ENCODE measurements around the gene ANKH.

ANKH gene

DNA sequence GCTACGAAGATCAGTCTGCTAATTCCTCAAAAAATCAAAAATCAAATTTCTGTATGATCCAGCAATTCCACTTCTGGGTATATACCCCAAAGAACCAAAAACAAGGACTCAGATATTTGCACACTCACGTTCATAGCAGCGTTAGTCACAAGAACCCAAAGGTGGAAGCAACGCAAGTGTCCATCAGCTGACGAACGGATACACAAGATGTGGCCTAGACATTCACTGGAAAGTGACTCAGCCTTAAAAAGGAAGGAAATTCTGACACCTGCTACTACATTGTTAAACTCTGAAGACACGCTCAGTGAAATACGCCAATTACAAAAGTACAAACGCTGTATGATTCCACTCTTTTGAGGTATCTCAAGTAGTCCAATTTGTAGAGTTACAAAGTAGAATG is 113.7 kb downstream of the ANKH start:
- DNase-seq: no peak

DNA sequence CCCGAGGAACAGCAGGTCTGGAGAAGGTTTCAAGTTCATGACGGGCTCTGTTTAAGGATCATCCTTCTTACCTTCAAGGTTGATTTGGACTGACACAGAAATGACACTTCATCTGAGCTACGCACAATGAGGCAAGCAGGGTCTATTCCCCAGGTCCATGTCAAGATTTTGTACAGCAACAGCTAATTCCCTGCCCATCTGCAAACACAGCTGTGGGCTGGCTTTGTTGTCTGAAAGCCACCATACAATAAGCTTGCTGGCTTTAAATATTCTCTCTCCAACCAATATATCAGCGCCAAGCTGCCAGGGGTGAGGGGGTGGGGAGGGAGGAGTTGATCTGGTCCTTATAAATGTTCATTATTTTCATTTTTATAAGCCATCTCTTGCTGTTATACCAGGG is 115.1 kb downstream of the ANKH start:
- DNase-seq: peak; percentile 19

DNA sequence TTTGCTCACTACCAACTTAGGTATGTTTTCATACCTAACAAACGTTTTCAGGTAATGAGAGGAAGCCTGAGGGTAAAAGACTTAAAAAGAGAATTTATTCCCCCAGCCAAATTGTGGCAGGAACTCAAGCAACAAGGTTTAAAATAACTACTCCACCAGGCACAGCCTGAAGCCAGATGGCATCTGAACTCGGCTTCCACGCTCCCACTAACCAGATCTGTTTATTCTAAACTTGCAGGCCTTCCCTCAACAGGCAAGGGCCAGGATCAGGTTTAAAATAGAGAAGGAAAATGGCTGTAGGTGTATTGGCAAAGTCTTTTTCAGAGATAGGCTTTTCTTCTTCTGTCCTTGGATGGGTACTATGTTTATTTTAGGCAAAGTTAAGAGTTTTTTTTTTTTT is 117.6 kb downstream of the ANKH start:
- no peak for DNase-seq

DNA sequence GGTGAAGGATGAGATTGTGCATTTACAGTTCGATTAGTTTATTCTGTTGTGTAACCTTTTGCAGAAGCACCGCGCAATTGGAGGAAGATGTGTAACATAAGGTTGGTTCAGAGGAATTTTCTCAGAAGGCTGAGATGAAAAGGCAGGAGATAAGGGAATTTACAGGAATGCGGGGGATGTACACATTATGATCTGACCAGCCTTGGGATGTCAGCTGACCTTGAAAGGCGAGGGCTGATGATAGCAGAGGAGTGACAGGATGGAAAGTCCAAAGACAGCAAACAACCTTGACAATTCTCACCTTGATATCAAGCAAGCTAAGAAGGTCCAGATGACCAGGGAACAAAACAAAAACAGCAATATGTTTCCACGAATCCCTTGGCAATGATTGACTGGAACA is 118.3 kb downstream of the ANKH start:
- no peak for DNase-seq

DNA sequence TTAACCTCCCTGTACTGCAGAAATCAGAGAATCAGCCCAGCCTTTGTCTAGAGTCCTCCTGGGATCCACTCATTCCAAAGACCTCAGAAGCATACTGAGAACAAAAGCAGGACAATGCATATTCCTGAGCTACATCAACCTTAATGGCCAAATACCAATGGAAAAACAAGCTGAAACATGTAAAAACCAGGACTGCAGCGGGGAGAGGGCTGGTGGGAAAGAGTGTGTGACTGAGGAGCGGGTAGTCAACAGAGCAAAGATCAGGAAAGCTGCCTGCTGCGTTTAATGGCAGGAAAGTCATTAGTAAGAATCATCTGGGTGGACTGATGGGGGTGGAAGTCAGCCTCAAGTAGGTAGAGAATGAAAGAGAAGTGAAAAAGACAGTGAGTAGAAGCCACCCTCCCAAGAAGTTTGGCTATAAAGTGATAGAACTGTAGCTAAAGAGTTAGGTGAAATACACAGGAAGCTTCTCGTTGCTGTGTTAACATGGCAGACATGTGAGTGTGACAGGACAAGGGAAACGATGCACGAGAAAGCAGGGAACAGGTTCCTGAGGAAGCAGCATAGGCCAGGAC is 119.0 kb downstream of the ANKH start:
- DNase-seq: no peak

DNA sequence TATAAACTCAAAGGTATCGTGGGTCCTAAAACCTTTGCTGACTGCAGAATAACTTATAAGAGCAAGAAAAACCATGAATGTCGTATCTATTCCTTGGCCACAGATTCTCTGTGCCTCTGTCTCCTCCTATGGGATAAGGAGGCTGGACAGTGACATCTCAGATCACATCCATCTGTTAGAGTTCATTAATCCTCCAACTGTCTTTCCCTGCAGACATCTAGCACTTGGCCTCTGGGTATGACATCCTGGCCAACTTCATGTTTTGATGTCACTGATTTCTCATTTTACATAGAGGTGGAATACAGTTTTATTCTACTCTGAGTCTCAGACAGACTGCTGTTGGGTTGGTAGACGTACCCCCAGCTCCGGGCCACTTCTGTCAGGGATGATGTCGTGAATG is 120.9 kb downstream of the ANKH start:
- DNase-seq: no peak

DNA sequence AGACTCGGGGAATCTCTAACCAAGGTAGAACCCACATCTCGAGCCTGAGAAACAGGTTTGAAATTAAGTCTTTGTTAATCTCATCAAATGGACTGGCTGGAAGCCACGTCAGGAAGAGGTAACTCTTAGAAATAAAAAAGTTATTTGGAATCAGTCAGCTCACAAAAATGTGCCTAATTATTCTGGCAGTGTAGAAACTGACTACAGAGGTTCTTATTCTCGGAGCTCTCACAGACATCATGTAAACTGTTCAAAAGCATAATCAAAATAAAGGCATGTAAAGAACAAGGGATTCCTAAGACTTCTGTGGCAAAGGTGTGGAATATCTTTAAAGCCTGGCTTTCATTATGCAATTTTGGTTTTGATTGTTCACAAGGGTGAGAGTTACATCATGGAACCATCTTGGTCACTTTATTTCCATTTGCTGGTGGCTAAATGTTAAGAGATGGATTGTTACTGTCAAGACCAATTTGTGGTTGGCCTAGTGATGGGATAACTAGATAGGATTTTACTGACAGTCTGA is 121.9 kb downstream of the ANKH start:
- no peak for DNase-seq

DNA sequence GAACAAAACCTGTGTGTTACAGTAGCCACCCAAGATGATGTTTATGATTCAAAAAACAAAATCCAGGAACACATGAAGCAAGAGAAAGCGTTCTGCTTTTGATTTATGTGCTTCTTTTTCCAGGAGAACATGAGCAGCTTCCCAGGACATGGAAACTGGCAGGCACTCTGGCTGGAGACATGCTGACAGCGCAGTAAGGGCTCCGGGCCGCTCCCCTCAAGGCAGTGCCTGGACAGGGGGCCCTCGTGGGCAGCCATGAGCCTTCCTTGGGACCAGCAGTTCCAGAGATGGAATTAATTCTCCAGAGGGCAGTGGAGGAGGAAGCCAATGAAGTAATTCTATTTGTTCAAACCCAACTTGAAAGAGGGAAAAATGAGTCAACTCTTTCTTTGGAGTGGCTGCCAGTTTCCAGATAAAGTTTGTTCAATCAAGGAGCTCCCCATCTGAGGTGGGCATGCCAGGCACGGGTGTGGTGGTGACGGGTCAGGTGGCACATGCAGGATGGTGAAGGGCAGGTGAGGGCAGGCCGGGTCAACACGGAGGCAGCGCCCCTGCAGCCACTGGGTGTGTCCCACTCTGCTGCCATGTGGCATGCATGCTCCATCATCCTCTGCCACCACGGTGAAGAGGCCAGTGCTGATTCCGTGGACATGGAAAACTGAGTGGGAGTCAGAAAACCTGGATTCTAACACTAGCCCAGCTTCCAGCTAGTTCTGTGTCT is 123.2 kb downstream of the ANKH start:
- DNase-seq: no peak

DNA sequence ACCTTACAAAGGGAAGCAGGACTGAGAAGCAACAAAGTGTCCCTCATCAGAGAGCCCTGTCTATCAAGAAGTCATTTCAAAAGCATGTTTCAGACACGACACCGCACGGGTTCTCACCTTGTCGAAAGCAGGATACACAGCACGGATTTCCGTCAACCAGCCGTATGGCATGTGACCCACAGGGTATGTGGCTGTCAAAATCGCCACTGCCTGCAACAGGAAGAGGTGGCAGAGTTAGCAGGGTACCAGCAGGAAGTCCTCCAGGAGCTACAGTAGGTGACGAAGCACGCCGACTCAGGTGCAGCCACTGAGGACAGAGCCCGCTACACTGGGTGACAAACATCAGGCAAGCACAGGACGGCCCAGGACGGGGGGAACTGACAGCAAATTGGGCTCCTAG is 125.8 kb downstream of the ANKH start:
- DNase-seq: no peak

DNA sequence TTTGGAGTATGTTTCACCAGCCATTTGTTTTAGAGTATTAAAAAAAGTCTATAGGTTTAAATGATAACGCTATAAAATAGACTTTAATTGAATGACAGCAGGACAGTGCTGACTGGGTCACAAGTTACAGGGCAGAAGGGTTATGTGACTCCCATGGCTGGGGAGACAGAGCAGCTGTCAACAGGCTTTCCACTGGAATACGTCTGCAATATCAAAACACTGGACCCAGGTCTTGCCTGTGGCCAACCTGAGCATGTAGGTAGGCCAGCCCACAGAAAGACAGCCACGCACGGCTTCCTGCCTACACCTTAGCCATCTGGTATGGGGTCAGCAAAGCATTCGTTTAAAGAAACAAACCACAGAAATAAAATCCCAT is 126.4 kb downstream of the ANKH start:
- no peak for DNase-seq

DNA sequence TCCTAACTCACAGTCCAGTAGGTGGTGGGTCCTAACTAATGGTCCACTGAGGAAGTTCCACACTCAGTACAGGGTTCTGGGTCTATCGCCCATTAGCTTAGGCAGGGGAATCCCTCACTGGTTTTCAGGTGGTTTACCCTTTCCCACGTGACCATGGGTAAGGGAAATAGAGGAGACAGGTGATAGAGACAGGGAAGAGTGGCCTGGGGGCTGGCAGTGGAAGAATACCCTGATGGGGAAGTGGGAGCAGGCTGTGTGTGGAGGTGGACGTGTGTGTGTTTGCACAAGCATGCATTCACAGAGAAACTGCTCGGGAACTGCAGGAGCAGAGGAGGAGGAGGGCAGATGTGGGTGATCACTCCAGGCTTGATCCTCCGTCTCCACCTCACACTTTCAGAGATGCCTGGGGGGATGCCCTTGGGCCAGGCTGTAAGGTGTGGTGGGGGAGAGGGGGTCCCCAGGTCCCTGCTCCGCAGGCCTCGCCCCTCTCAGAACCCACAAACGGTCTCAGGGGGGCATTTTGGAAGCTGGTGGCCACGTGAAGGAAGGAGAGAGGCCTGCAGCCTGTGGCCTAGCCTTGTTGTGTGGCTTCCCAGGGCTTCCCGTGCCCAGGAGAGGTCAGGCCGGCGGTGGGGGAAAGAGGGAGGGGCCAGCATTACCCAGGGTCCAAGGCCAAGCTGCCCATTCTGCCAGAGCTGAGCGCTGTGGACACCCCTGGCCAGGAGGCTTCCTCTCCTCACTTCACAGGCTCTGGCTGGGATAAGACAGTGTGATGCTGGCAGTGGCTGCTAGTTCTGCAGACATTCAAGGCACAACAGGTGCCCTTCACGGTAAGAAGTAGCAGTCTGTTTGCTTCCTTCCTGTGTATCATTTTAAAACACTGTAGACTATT is 127.0 kb downstream of the ANKH start:
- DNase-seq: no peak

DNA sequence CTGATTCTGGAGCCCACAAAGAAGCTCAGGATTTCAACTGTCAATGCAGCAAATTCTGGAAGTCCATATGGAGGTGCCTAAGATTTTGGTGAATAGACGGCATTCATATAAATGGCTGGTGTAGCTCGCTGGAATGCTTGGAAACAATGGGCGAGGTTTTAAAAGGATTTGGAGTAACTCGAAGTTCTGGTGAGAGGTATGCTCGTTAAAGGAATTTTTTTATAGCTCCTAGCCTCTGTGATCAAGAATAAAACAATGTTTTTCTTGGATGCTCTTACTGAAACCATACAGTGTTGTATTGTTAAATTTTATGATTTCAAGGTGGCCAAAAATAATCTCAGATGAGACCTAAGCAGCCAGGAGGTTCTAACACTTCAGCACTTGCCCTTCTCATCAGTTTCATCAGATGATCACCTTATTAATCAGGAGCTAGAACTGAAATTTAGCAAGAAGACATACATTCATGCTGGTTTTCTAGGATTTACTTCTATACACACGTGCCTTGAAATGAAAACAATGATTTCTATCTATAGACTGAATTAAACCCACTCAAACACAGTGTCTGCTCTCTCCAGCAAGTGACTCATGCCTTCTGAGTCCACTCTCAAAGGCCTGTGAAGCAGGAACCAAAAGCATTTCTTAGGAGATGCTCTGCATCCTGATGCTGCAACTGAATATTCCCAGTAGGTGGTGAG is 127.8 kb downstream of the ANKH start:
- no peak for DNase-seq

DNA sequence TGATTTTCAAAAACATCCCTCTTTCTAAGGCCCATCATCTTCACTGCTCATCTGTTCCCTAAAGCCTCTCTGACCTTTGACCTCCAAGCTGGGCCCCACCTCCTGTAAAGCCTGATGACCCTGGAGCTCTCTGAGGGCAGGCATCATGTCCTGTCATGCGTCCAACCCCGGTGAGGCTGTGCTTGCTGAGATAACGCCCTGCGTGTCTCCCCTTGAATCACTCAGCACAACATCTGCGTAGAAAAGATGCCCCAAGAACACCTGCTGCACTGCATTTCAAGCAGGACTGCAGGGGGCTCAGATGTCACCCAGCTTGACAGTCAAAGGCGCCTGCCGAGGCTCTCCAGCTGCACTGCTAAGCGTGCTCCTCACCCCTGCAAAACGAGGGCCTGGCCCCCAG is 129.1 kb downstream of the ANKH start:
- no peak for DNase-seq

DNA sequence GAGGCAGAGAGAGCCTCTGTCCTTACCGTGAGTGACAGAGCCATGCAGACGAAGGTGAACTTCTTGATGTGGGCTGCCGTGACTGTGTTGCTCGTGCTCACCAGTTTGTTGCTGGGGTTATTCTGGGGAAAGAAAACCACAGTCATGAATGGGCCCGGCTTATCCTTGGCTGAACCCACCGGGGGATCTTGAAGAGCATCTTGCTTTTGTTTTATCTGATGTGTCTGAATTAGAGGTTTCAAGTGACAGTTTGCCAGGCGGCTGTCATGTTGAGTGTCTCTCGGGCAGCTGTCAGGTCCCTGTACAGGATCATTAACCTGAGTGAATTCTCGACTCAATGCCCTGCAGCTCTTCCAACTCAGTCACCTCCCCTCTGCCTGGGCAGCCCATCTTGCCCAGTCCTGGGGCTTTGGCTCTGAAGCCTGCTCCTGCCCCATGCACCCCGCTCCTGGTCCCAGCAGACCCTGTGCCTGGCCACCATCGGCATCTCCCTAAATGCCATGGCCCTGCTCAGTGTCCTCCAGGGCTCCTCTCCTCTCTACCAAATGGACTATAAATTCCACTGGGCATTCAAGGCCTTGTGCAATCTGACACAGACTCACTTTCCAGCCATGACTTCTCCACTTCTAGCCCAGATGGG is 129.7 kb downstream of the ANKH start:
- DNase-seq: no peak

DNA sequence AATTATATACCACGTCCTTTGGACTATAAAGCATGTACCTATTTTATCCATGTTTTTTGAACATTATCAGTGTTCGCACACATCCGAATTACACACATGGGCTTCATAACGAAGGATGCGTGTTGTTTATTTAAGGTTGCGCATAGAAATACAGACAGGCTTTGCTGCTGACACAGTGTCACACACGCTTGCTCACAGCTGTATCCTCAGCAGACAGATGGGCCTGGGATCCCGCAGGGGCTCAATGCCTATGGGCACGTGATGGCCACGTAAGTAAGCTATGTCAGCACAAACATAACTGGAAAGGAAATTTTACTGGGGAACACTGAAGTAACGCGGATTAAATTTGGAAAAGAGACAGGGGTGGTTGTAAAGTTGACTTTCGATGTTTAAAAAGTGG is 130.4 kb downstream of the ANKH start:
- DNase-seq: no peak

DNA sequence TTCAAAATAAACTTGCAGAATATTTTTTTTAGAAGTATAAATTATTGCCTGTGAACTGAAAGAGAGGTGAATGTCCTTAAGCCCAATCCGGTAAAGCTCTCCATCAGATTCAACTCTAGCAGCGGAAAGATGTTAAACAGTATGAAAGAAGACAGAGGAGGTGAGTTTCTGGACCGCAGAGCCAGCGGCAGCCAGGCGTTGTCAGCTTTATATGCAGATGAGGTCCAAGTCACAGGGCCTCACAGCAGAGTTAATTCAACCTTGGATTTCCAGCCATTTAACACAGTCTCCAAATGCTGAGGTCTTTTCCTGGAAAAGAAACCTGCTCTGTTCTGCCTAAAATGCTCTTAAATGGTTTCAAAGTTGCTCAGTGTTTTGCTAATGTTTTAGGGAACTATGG is 131.6 kb downstream of the ANKH start:
- no peak for DNase-seq

DNA sequence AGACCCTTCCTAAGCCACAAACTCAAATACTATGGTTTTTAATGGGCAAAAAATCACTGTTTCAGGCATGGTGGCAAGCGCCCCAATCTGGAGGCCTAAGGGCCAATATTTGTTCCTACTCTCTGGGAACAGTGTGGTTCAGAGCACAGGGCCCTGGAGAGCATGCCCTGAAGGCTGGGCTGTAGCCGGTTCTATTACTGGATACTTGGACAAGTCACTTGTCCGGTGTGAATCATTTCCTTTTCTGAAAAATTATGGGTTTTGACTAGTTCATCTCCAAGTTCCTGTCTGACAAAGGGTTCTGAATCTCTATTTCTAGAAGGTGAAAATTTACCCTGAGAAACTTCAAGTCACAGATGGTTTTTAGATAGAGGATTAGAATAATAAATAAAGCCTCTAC is 132.0 kb downstream of the ANKH start:
- no peak for DNase-seq

DNA sequence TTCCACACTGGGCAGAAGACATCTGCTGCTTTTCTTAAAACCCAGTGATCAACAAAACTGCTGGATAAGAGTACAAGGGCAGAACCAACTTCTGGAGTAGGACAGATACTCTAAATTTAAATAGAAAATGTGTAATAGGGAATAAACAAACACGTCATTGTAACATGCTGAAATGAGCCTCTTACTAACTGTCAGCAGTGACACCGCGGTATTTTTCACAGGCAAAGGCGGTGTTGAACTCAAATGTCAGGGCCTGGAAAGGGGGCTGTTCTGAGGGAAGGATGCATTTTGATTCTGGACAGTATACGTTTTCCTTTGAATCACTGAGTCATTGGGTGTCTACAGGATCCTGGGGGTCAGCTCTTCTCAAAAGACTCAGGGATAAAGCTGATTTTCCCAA is 133.5 kb downstream of the ANKH start:
- DNase-seq: no peak

DNA sequence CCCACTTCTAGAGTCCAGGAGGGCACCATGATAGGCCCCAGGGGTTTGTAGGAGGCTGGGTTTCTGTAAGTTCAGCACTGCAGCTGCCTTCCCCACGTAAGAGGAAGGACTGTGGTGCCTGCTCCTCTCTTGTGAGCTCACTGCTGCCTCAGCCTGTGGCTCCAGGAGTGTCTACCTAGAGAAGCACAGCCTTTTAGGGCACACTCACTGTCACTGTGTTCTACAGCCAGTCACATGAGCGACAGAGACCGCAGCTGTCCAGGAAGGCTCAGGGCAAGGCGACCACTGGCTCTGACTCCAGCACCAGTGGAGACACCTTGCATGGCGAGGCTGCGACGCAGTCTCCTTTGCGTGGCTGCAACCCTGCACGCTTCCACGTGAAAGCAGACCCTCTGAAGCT is 134.3 kb downstream of the ANKH start:
- DNase-seq: no peak

DNA sequence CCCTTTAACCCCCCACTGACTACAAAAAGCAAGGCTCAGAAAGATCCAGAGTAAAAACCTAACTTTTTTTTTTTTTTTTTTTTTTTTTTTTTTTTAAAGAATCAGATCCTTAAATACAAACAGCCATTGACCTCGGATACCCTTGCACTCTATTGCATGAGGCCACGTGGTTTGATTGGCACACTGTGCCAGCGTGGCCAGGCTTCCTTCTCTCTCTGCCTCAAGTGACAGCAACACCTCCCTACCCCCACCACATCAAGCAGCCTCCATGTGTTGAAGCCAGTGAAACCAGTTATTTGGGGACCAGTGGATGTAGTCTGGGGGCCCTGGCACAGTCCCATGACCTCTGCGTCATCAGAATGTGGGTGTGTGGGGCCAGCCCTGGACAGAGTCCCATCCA is 135.6 kb downstream of the ANKH start:
- no peak for DNase-seq

DNA sequence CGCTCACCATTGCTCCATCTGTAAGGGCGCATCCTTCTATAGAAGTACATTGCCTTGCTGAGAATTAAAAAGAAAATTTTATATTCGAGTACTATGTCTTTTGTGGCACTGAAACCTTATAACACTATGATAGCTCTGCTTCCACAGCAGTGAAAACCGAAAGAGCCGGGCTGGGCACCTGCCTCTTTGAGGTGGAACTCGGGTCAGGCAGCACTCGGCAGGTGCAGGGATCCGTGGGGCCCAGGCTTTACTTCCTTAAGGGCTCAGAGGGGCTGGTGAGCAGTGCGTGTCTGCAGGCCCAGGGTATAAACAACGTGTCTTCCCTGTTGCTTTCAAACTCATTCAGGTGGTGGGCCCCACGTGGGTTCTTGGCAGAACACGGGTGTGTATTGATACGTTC is 137.2 kb downstream of the ANKH start:
- no peak for DNase-seq

DNA sequence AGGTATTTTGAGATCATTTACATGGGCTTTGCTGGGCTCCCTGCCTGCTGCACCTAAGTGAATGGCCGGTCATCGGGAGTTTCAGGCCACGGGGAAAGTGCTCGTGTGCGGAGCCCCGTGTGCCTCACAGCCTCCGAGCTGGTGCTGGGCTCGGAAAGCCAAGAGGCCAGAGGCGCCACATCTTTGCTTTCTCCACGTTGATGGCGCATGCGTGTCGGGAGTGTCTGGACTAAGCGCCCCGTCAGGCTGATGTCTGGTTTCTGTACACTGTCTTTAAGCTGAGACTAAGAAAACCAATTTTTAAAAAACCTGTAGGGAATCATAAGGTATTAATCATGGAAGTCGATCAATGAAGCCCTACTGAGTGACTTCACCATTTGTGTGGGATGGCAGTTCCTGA is 137.9 kb downstream of the ANKH start:
- no peak for DNase-seq

DNA sequence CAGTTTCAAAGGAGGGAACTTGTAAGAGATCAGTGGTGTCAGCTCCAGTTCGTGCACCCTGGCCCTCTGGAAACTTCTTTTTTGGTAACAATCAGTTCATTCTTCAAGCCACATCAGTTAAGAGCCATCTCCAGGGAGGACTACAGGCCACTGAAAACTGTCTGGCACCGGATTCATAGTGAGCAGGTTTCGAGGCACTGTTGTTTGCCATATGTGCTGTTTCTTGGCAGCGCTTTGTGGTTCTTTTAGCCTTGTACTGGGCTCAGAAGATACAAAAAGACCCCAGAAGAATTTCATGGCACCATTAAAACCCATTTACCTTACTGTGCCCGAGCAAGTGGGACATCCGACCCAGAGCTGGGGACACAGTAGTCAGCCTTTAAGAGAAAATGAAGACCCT is 138.6 kb downstream of the ANKH start:
- no peak for DNase-seq

Data from NCI-H774 (cell line).